Pons (tissue), 1 donor: Measurements from ENCODE around the gene CCBE1.
"Not testable (repeated sequence)": the region's sequence is repeated elsewhere in the genome, so short reads cannot be mapped to it uniquely, and the experiment has no call there.

Source experiments
- DNase-seq: peaks from one replicate; pipeline ENCODE4 v3.0.0-alpha.2; 2016; ENCODE audit warnings: low spot score

Gene CCBE1

GRCh38 chr18:59539108-59539507 lies 158.1 kb downstream of the CCBE1 start:
- DNase-seq, result no peak

GRCh38 chr18:59537579-59537978 lies 159.6 kb downstream of the CCBE1 start:
- no peak for DNase-seq

- no peak for DNase-seq
These were observed 161.1 kb downstream of the CCBE1 start for GRCh38 chr18:59536166-59536565.

GRCh38 chr18:59535055-59535454 lies 162.2 kb downstream of the CCBE1 start:
- no peak for DNase-seq

- DNase-seq, result no peak
These were observed 168.4 kb downstream of the CCBE1 start for GRCh38 chr18:59528866-59529265.

GRCh38 chr18:59520562-59521355 lies 176.5 kb downstream of the CCBE1 start:
- no peak for DNase-seq

- no peak for DNase-seq
These were observed 178.5 kb downstream of the CCBE1 start for GRCh38 chr18:59518705-59519104.

GRCh38 chr18:59517446-59518165 lies 179.6 kb downstream of the CCBE1 start:
- no peak for DNase-seq

- DNase-seq, result no peak
These were observed 180.7 kb downstream of the CCBE1 start for GRCh38 chr18:59516356-59517155.

GRCh38 chr18:59515956-59516355 lies 181.3 kb downstream of the CCBE1 start:
- not testable (repeated sequence) for DNase-seq

GRCh38 chr18:59515147-59515546 lies 182.1 kb downstream of the CCBE1 start:
- no peak for DNase-seq

- DNase-seq, result peak; percentile 5
These were observed 183.0 kb downstream of the CCBE1 start for GRCh38 chr18:59514203-59514602.

GRCh38 chr18:59512025-59512755 lies 185.0 kb downstream of the CCBE1 start:
- DNase-seq, result no peak

- no peak for DNase-seq
These were observed 187.5 kb downstream of the CCBE1 start for GRCh38 chr18:59509481-59510442.

GRCh38 chr18:59505356-59505755 lies 191.9 kb downstream of the CCBE1 start:
- no peak for DNase-seq

- DNase-seq, result no peak
These were observed 194.7 kb downstream of the CCBE1 start for GRCh38 chr18:59502274-59503175.

GRCh38 chr18:59501920-59502273 lies 195.3 kb downstream of the CCBE1 start:
- no peak for DNase-seq

- DNase-seq, result no peak
These were observed 196.5 kb downstream of the CCBE1 start for GRCh38 chr18:59500765-59501164.

GRCh38 chr18:59498506-59499086 lies 198.6 kb downstream of the CCBE1 start:
- DNase-seq, result no peak
